ENCODE measurements around the gene LSS.

The LSS gene

GRCh38 chr21:46228345-46229051 lies at the start of gene LSS:
TSS of gene LSS (minus strand) at chr21:46228774. CDS start at chr21:46228745, 29 bp downstream.
- DNase-seq = peak; percentile 98

- DNase-seq = no peak
Observed at GRCh38 chr21:46274797-46275390, 46.3 kb upstream of the LSS start.

GRCh38 chr21:46273341-46273740 lies 44.8 kb upstream of the LSS start:
- DNase-seq = no peak

- DNase-seq = no peak
Observed at GRCh38 chr21:46269466-46269865, 40.9 kb upstream of the LSS start.

- DNase-seq = no peak
Observed at GRCh38 chr21:46268371-46268770, 39.8 kb upstream of the LSS start.

GRCh38 chr21:46266946-46267345 lies 38.4 kb upstream of the LSS start:
- DNase-seq = no peak

DNA sequence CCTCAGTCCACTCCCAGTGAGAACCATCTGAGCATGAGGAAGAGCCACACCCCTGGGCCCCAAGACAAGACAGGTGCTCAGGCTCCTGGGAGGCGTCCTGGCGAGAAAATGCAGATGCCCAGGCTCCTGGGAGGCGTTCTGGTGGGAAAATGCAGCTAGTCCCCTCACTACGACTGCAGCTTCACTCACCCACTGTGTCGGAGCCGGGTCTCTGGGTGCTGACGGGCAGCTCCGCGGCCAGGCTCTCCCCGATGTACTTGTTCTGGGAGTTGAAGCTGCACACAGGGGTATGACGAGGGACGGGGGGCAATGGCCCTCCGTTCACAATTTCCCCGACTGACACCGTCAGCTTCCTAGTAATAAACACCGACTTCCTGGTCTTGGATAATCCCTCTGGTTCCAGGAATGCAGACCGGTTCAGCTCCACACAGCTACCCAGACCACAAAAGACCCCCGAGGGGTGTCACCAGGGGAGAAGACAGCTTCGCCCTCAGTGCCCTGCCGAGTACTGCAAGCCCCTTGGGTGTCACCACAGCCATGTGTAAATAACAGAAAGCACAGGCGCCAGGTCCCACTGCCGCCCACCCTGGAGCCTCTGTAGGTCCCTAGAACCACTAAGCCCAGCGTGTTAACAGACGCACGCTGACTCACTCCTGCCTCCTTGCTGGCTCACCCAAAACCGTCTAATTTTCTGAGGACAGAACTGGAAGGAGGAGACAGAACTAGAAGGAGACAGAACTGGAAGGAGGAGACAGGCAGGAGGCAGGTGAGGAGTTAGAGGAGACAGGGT lies 37.4 kb upstream of the LSS start:
- DNase-seq = no peak

DNA sequence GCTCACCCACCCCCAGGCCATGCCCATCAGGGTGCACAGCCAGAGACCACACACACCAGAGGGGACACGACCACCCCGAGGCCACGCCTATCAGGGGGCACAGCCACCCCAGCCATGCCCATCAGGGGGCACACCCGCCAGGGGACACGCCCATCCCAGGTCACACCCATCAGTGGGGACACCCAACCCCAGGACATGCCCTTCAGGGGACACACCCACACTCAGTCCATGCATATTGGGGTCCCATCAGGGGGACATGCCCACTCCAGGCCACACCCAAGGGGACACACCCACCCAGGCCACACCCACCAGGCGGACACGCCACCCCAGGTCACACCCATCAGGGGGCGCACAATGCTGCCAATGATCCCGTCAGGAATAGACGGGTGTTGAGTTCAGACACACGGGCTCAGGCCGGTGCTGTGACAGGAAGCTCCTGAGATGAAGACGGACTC lies 36.1 kb upstream of the LSS start:
- DNase-seq = no peak

DNA sequence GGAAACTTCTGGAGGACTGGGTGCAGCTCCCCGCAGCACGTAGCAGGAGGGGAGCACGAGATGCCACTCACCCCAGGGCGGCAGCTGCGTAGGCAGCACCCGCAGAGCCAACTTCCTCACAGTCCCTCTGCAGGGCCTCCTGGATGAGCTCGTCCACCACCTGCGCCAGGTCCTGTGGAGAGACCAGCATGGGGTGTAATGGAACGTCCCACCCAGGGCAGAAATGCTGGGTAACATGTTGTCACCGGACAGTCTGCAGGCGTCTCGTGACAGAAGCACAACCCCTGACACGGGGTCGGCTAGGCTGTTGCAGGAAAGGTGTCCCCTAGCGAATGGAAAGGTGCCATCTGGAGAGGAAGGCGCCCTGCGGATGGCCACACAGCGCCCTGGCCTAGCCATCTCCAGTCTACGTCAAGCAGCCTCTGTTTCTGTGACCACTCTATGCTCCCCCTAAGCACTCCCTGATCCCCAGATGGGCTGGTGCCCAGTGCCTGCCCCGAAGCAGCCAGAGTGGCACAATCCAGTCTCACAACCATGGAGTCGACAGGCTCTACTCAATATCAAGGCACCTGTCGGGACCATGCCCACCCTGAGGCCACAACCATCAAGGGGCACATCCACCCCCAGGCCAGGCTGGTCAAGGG lies 35.6 kb upstream of the LSS start:
- DNase-seq = no peak

- no peak for DNase-seq
Observed at GRCh38 chr21:46256501-46256994, 28.0 kb upstream of the LSS start.

- DNase-seq = no peak
Observed at GRCh38 chr21:46255758-46256337, 27.3 kb upstream of the LSS start.

DNA sequence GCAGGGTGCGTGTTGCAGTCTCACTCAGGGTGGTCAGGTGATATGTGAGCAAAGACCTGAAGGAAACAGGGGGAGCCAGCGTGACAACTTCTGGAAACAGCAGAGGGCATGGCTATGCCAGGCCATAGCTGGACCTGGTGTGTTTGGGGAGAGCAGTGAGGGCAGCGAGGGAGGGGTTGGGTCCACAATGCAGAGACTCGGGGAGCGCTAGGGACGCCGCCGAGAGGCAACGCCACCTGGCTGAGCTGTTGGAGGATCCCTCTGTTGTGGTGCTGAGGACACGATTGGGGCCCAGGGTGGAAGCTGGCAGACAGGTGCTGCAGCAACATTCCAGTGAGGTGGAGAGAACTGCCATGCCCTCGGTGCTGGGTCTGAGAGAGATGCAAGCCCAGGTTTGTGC lies 26.6 kb upstream of the LSS start:
- DNase-seq = no peak

GRCh38 chr21:46254208-46254975 lies 25.8 kb upstream of the LSS start:
- no peak for DNase-seq

DNA sequence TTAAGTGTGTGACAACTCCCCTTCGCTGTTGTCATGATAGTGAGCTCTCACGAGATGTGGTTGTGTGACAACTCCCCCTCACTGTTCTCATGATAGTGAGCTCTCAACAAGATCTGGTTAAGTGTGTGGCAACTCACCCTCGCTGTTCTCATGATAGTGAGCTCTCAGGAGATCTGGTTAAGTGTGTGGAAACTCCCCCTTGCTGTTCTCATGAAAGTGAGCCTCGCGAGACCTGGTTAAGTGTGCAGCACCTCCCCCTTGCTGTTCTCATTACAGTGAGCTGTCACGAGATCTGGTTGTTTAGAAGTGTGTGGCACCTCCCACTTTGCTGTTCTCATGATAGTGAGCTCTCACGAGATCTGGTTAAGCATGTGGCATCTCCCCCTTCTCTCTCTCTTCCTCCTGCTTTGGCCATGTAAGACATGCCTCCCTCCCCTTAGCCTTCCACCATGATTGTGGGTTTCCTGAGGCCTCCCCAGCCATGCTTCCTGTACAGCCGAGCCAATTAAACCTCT lies 25.1 kb upstream of the LSS start:
- no peak for DNase-seq

GRCh38 chr21:46252840-46253239 lies 24.3 kb upstream of the LSS start:
- DNase-seq = no peak

GRCh38 chr21:46250146-46250725 lies 21.7 kb upstream of the LSS start:
- DNase-seq = no peak

DNA sequence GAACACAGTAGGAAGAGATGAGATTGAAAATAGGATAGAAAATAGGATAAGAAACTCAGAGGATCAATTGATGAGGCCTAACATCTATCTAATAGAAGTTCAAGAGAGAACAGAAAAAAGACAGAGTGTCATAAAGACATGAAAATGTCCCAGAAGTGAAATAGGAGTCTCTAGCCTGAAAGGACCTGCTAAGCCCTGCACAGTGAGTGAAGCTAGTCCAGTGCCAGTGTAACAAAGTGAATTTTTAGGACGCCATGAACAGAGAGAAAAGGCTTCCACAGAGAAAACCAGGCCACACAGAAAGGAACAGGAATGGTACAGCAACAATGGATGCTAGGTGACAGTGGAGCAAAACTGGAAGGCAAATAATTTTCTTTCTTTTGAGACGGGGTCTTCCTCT lies 20.3 kb upstream of the LSS start:
- DNase-seq = no peak

DNA sequence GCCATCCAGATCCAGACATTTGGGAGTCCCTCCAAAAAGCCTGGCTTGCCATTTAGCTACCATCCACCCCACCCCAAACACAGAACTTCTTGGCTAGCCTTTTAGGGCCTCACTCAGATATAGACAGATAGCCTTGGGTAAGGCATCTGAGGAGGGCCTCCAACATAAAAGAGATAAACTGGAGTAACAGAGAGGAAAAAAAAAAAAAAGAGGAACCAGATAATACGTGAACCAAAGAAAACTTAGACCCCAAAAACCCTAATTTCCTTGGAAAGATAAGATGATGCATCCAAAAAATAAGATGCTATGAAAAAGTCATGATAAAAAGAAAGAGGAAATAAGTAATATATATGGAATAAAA lies 19.8 kb upstream of the LSS start:
- DNase-seq = no peak

DNA sequence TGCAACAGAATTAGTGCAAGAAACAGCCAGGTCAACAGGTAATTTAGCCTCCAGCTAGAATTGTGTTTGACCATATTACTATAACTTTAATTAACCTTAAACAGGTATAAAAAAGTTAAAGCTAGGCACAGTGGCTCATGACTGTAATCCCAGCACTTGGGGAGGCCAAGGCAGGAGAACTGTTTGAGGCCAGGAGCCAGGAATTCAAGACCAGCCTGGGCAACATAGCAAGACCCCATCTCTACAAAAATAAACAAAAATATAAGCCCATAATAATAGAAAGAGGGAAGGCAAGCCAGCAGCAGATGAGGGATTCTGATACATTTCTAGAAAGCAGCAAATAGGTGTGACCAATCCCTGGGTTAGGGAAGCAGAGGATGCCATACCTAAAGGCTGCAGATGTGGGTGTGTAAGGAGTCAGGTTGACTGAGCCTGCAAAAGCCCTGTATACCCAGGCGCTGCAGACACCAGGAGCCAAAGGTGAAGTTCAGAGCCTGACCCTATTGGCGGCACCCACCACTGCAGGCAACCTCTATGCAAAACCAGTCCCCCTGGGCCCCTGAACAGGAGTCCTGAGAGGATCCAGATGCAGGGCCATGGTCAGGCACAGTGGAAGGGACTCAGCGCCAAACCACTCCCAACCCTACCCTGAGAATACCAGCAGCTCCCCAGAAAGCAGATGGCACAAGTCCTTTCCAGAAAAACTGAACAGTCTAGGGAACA lies 19.3 kb upstream of the LSS start:
- no peak for DNase-seq

- DNase-seq = no peak
Observed at GRCh38 chr21:46246345-46246744, 17.8 kb upstream of the LSS start.

Data from EL (cell line).